Stomach (tissue), 4 donors: Measurements from ENCODE around the gene KDM6A.

Source experiments
- CTCF ChIP-seq, 7 experiments: fragments of 450-650 bp in 4 of 7; fragments of 200-600 bp in 3 of 7; sonication (generic) in 3 of 7; IDR thresholded peaks; one replicate each; pipeline ENCODE4 v1.5.1; 2016 to 2019; ENCODE audit warnings: antibody characterized with exemption in 7 of 7, control low read depth in 2 of 7, mild to moderate bottlenecking in 1 of 7
- POLR2A ChIP-seq, 4 donors: fragments of 450-650 bp; IDR thresholded peaks; one replicate each; pipeline ENCODE4 v1.6.1; 2016; ENCODE audit warnings: antibody characterized with exemption in 4 of 4, control low read depth in 2 of 4, mild to moderate bottlenecking in 1 of 4, moderate library complexity in 1 of 4
- POLR2AphosphoS5 ChIP-seq, 3 donors: sonication (generic); formaldehyde crosslinking; IDR thresholded peaks; one replicate each; pipeline ENCODE4 v1.6.1; 2016; ENCODE audit warnings: antibody characterized with exemption in 3 of 3

GRCh38 chrX:44992775-44993174 lies 119.8 kb downstream of the KDM6A start:
- TF ChIP-seq CTCF (IDR thresholded peaks at IDR 0.05) (no peak), POLR2A (IDR thresholded peaks at IDR 0.05) (no peak), POLR2AphosphoS5 (IDR thresholded peaks at IDR 0.05) (no peak)
